GM21515 (cell line): Measurements from ENCODE around the gene UCP2.

ENCODE experiments used
- ATAC-seq: cut with Tn5 transposase; IDR thresholded peaks from one replicate; pipeline ENCODE4 v1.9.1; 2021; ENCODE audit not compliant: unreplicated experiment

The UCP2 gene

DNA sequence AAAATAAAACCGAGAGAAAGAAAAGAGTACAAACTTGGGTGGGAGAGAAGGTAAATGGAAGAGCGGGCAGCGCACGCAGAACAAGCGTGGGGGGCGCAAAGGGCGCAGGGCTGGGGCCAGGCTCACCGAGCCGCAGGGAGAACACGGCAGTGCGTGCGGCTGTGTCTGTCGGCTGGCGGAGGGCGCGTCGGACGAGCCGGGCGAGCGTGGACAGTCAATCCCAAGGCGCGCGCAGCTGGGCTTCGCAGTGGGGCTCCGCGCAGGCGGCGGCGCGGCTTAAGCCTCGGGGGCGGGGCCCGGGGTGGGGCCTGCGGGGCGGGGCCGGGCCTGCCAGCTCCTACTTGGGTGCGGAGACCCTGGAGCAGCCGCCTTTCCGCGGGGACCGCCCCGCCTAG lies at the start of gene UCP2:
UCP2 (minus strand) TSS at position 249 of the 395 bp plus-strand sequence. CDS start 4,465 bp downstream, outside the sequence.
- peak; percentile 39 for ATAC-seq

GRCh38 chr11:74030723-74031676 lies 48.4 kb upstream of the UCP2 start:
- ATAC-seq: no peak

- ATAC-seq: no peak
These were observed 43.0 kb upstream of the UCP2 start for GRCh38 chr11:74025467-74026166.

DNA sequence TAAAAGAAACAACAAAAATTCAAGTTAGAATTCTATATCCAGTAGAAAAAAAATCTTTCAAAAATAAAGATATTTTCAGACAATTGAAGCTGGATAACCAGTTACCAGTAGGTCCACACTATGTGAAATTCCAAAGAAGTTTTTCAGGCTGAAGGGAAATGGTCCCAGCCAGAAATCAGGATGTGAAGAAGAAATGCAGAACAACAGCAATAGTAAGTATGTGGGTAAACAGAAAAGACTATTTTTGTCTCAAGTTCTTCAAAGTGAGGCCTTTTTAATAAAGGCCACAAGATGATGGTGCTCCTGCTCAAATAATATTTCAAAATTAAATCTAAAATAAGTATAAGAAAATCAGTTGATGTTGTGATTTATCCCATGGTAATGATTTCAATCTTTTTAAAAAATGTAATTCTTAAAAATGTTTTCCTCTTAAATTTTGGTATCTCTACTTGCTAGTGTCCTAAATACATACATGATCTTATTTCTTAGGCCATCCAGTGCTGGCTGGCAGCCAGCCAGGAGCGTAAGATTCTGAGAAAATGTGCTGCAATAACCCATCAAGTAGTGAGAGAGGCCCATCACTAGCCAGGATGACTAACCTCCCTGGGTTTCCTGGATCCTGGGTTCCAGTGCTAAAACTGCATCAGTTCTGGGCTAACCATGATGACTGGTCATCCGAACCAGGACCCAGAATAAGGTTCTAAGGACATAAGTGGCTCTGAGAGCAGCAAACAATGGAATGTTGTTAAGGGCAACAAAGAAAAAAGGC lies 41.8 kb upstream of the UCP2 start:
- no peak for ATAC-seq

DNA sequence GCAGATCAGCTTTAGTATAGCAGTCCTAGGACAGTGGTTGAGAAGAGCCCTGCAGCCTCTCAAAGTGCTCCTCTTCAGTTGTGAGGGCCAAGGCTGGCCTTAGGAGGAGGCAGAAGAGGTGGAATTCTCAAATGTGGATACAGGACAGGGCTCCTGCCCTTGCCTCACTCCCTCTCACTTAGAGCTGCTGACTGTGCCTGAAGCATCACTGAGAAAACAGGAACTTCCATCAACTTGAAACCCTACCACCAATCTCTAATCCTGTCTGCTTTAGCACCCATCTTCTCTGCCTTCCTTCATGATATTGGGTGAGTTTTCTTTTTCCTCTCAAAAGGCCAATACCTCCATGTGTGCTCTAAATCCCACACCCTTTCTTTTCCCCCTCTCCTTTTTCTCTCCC lies 40.6 kb upstream of the UCP2 start:
- ATAC-seq: no peak

- no peak for ATAC-seq
These were observed 39.9 kb upstream of the UCP2 start for GRCh38 chr11:74022546-74022945.

GRCh38 chr11:74021998-74022397 lies 39.4 kb upstream of the UCP2 start:
- ATAC-seq: no peak

GRCh38 chr11:74020539-74020938 lies 37.9 kb upstream of the UCP2 start:
- ATAC-seq: peak; percentile 59

DNA sequence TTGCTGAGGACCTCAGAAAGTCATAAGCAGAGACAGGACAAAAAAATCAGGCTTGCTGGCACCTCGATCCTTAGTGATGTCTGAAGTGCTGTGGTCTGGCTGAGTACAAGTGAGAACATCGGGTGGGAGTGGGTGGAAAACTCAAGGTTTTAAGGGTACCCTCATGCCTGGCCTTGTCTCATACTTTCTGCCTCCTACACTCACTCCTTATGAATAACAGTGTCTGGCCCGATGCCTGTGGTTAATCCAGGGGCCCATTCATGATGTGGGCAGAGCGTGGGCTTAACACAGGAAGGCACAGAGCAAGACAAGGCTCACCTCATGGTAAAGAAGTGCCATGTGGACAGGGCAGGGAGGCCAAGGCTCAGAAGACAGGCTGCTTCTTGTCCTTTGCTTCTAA lies 37.2 kb upstream of the UCP2 start:
- ATAC-seq: no peak

DNA sequence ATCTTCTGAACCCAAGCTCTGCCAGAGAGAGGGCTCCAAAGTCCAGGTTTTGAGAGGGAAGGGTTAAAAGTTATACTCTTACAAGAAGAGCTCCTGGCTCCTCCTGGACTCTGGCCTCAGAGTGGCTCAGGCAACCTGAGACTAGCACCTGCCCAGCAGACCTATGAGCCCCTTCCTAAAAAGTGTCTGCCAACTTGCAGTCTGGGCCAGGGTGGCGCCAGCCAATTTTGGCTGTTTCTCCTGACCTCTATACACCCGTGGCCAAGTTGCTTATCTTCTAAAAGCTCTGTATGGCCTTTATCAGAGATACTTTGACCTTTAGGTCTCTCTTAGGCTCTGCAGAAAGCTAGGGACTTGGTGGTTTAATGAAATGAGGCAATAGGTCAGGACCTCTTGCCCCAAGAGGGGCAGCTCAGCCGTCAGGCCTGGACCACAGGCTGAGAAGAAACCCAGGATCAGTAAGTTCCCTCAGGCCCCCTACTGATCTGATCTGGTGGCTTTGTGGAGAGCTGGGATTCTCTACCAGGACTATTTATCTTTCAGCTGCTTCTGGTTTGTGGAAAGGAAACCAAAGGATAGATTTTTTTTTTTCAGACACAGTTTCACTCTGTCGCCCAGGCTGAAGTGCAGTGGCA lies 36.6 kb upstream of the UCP2 start:
- ATAC-seq: no peak

DNA sequence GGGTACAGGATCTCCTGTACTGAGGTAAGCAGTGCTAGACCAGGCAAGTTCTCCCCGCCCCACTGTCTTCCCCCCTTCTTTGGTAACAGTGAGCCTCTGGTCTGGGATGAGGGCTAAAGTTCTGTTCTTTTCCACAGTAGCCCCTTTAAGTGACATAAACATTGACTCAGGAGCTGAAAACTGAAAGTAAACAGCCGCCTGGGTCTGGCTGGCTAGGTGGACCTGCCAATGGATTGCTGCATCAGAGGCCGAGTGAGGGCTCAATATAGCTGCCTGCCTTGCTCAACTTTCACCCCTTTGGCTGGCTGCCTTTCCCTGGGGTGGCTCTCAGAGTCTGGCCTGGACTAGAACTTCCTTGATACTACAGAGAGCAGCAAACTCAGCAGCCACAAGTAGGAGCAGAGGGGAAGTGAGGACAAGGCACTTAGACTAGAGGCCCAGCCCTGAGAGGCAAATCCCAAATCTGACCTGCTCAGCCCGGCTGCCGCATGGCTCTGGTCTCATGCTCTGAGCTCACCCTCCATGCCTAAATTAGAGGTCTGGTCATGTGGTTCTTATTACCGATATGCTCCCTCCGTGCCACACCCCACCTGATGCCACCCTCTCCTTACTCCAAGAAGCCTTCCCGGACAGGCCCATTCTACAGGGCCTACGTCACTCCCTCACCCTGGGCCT lies 35.8 kb upstream of the UCP2 start:
- no peak for ATAC-seq

DNA sequence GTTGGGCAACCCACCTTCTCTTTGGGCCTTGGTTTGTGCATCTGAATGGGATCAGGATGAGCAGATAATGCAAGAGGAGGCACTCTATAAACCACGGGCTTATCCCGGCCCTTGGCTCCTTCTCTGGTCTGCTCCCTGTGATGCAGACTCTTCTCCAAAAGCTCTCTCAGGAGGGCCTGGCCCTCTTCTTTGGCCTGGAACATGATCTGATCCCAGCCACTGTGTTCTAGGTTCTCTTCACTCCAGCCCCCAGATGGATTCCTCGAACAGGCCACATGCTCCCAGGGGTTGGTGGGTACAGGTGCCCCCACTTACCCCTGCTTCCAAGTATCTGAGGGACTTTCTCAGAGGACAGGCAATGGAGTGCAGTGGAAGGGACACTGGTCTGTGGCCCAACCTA lies 35.0 kb upstream of the UCP2 start:
- no peak for ATAC-seq

- no peak for ATAC-seq
These were observed 33.5 kb upstream of the UCP2 start for GRCh38 chr11:74015919-74016684.

DNA sequence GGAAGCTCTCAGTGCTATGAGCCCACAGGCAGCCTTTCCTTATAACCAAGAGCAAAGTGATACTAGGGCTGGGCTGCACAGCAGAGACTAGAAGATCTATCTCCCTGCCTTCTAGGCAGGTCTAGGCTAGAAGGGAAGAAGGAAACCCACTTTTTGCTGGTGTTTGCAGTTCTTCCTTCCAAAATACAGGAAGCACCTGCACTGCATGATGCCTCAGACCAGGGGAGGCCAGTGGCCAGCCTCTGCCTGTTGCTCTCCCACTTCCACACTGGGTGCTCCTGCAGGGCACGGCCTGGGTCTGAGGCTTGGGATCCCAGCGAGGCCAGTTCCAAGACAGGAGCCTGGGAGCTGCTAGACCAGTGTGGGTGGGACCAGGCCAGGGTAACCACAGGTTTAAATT lies 32.2 kb upstream of the UCP2 start:
- ATAC-seq: no peak

GRCh38 chr11:74013141-74013540 lies 30.5 kb upstream of the UCP2 start:
- no peak for ATAC-seq

DNA sequence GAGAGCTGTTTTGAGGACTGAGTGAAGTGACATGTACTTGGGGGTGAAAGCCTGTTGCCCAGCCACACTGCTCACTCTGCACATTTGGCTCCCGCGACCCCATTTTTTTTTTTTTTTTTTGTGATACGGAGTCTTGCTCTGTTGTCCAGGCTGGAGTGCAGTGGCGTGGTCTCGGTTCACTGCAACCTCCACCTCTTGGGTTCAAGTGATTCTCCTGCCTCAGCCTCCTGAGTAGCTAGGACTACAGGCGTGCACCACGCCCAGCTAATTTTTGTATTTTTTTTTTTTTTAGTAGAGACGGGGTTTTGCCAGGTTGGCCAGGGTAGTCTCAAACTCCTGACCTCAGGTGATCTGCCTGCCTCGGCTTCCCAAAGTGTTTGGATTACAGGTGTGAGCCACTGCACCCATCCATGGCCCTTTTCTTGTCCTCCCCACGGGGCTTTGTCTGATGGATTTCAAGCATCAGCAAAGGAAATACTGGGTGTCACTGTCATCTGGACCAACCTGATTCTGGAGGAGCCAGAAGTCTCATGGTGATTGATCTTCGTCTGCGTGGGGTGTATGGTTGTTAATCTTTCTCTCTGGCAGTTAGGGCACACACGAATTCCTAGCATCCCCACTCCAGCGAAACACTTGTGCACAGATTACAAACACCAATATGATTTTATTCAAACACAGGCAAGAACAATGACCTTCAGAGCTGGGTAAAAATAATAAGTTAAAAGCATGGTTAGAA lies 29.6 kb upstream of the UCP2 start:
- no peak for ATAC-seq

DNA sequence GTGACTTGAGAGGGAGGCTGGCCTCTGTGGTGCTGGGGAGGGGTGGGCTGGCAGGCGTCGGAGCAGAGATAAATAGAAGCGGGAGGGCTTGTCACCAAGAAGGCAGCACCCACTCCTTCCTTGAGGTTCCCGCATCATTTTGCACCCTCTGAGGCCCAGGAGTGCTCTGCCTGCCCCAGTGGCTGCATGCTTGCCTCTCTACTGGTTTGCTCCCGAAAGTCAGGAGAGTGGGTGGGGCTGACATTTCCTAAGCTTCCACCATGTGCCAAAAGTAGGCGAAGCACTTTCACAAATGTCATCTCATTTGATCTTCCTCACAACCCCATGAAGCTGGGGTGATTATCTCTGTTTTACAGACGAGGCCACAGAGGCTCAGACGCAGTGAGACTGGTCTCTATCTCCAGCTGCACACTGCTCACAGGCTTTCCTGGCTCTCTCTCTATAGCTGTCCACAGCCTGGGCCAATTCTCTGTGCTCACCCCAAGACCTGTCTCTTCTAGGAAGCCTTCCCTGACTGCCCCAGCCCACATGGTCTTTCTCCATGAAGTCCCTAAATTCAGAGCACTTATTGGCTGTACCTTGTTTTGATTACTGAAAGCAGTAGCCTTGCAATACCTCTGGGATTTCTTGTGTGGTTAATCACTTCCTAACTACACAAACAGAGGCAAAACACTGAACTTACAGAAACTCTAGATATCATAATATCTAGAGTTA lies 28.9 kb upstream of the UCP2 start:
- ATAC-seq: peak; percentile 82
